Astrocyte (in vitro differentiated cells and primary cell): ENCODE results near the gene BPI. TPM values are rescaled to one million over a fixed set of nuclear protein-coding genes. Genes with fewer than 3 reads are reported as not detected.

ENCODE experiments used
- DNase-seq: peaks from one replicate; pipeline ENCODE4 v3.0.0-alpha.2; 2010; ENCODE audit warnings: low read depth
- FAIRE-seq: peaks from 2 replicates; lab custom pipeline; 2011; peaks lifted over from hg19 to GRCh38; lab: Jason Lieb, UNC
- H2AFZ ChIP-seq: 2 replicates; pipeline ENCODE4 v1.6.0; 2012; ENCODE audit warnings: low read depth, low read length, inconsistent platforms
- H3K27ac ChIP-seq: 2 replicates; pipeline ENCODE4 v1.5.1; 2011; ENCODE audit warnings: low read depth, low read length, inconsistent platforms
- H3K27me3 ChIP-seq: 2 replicates; pipeline ENCODE4 v1.6.0; 2011; ENCODE audit warnings: low read length, inconsistent platforms; ENCODE audit not compliant: insufficient read depth
- H3K36me3 ChIP-seq: 2 replicates; pipeline ENCODE4 v1.5.1; 2011; ENCODE audit warnings: low read length, inconsistent platforms; ENCODE audit not compliant: insufficient read depth
- H3K4me1 ChIP-seq: 2 replicates; pipeline ENCODE4 v1.5.1; 2011; ENCODE audit warnings: low read length, inconsistent platforms; ENCODE audit not compliant: insufficient read depth
- H3K4me2 ChIP-seq: 2 replicates; pipeline ENCODE4 v1.6.0; 2012; ENCODE audit warnings: low read length, inconsistent platforms
- H3K4me3 ChIP-seq: 2 replicates; pipeline ENCODE4 v1.5.1; 2011; ENCODE audit warnings: low read depth, mild to moderate bottlenecking, low read length, inconsistent platforms; ENCODE audit not compliant: insufficient read depth
- H3K79me2 ChIP-seq: 2 replicates; pipeline ENCODE4 v1.6.0; 2012; ENCODE audit warnings: mild to moderate bottlenecking, low read length, inconsistent platforms; ENCODE audit not compliant: insufficient read depth
- H3K9ac ChIP-seq: 2 replicates; pipeline ENCODE4 v1.6.0; 2012; ENCODE audit warnings: mild to moderate bottlenecking, low read length, inconsistent platforms
- H3K9me3 ChIP-seq: 2 replicates; pipeline ENCODE4 v1.5.1; 2012; ENCODE audit warnings: low read depth, mild to moderate bottlenecking, low read length, inconsistent platforms; ENCODE audit not compliant: insufficient read depth
- H4K20me1 ChIP-seq: 2 replicates; pipeline ENCODE4 v1.6.0; 2012; ENCODE audit warnings: low read length, inconsistent platforms; ENCODE audit not compliant: insufficient read depth
- H3K27ac Mint-ChIP-seq: one replicate; pipeline ENCODE4 v1.8.0; 2021; ENCODE audit warnings: mild to moderate bottlenecking, mixed read lengths; ENCODE audit not compliant: unreplicated experiment
- H3K27me3 Mint-ChIP-seq: one replicate; pipeline ENCODE4 v1.8.0; 2021; ENCODE audit warnings: low read depth, mixed read lengths; ENCODE audit not compliant: unreplicated experiment
- H3K36me3 Mint-ChIP-seq: one replicate; pipeline ENCODE4 v1.8.0; 2021; ENCODE audit warnings: low read depth, mixed read lengths; ENCODE audit not compliant: unreplicated experiment
- H3K4me1 Mint-ChIP-seq: one replicate; pipeline ENCODE4 v1.8.0; 2021; ENCODE audit warnings: low read depth, mixed read lengths; ENCODE audit not compliant: unreplicated experiment
- H3K4me3 Mint-ChIP-seq: one replicate; pipeline ENCODE4 v1.8.0; 2021; ENCODE audit warnings: mild to moderate bottlenecking, moderate library complexity, mixed read lengths; ENCODE audit not compliant: unreplicated experiment
- H3K9me3 Mint-ChIP-seq: one replicate; pipeline ENCODE4 v1.8.0; 2021; ENCODE audit warnings: mild to moderate bottlenecking, mixed read lengths; ENCODE audit not compliant: unreplicated experiment
- EZH2 ChIP-seq: IDR thresholded peaks from 2 replicates; pipeline ENCODE4 v1.6.1; 2012; ENCODE audit warnings: mild to moderate bottlenecking, low read length, inconsistent platforms; ENCODE audit not compliant: insufficient read depth
- total RNA-seq: library from RNA; stranded (reverse); gene quantifications from 2 replicates; pipeline ENCODE4 v1.2.1, GENCODE V29; 2021
- TF ChIP-seq, protein P1 (sequence below): IDR thresholded peaks from 2 replicates; pipeline ENCODE4 v1.5.1; 2011; ENCODE audit warnings: low read depth, mild to moderate bottlenecking, inconsistent platforms, low read length, moderate library complexity; ENCODE audit not compliant: insufficient read depth

BPI gene
- total RNA-seq, 1 donor from 2014 or later = not detected

- DNase-seq (no peak), FAIRE-seq (no peak)
- no peaks in the 10 kb centered on the region for H3K36me3 Mint-ChIP-seq
- H3K27ac ChIP-seq = no peak overlapping the region
- no peak overlapping the region for H3K27ac Mint-ChIP-seq
- H3K9ac ChIP-seq = no peak overlapping the region
- H3K4me1 Mint-ChIP-seq = no peaks in the 10 kb centered on the region
- no peaks in the 10 kb centered on the region for H4K20me1 ChIP-seq
- H2AFZ ChIP-seq = no peak overlapping the region
- no peak overlapping the region for H3K4me3 Mint-ChIP-seq
- no peak overlapping the region for H3K4me3 ChIP-seq
- H3K27me3 Mint-ChIP-seq = peaks cover 50% of the 10 kb centered on the region
- H3K4me2 ChIP-seq = no peak overlapping the region
- H3K4me1 ChIP-seq = no peaks in the 10 kb centered on the region
- H3K9me3 ChIP-seq = no peaks in the 10 kb centered on the region
- peaks cover 7% of the 10 kb centered on the region for H3K9me3 Mint-ChIP-seq
- H3K27me3 ChIP-seq = peaks cover 12% of the 10 kb centered on the region
- H3K79me2 ChIP-seq = no peaks in the 10 kb centered on the region
- no peaks in the 10 kb centered on the region for H3K36me3 ChIP-seq
- TF ChIP-seq, protein P1, sequence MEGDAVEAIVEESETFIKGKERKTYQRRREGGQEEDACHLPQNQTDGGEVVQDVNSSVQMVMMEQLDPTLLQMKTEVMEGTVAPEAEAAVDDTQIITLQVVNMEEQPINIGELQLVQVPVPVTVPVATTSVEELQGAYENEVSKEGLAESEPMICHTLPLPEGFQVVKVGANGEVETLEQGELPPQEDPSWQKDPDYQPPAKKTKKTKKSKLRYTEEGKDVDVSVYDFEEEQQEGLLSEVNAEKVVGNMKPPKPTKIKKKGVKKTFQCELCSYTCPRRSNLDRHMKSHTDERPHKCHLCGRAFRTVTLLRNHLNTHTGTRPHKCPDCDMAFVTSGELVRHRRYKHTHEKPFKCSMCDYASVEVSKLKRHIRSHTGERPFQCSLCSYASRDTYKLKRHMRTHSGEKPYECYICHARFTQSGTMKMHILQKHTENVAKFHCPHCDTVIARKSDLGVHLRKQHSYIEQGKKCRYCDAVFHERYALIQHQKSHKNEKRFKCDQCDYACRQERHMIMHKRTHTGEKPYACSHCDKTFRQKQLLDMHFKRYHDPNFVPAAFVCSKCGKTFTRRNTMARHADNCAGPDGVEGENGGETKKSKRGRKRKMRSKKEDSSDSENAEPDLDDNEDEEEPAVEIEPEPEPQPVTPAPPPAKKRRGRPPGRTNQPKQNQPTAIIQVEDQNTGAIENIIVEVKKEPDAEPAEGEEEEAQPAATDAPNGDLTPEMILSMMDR = no peak
- TF ChIP-seq EZH2 = no peak
Observed at GRCh38 chr20:38330638-38331037, 26.7 kb downstream of the BPI start.

DNA sequence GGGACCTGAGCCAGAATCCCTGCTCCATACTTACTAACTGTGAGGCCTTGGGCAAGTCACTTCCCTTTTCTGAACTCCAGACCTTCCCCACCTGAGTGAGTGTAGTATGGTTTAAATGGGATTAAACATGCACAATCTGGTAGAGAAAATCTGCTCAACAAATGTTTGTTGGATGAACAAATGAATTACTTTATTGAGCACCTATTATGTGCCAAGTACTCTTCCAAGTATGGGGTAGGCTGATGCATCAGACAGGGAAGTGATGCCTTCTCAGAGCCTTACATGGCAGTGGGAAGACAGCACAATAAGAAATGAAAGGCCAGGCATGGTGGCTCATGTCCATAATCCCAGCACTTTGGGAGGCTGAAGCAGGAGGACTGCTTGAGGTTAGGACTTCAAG, 27.3 kb downstream of the BPI start:
- Histone ChIP-seq H3K4me3 (no peak overlapping the region), H3K4me2 (no peak overlapping the region), H3K36me3 (no peaks in the 10 kb centered on the region), H4K20me1 (no peaks in the 10 kb centered on the region), H3K4me1 (no peaks in the 10 kb centered on the region), H3K9me3 (no peaks in the 10 kb centered on the region), H2AFZ (no peak overlapping the region), H3K9ac (no peak overlapping the region), H3K79me2 (no peaks in the 10 kb centered on the region), H3K27ac (no peak overlapping the region), H3K27me3 (peaks cover 16% of the 10 kb centered on the region)
- peaks cover 51% of the 10 kb centered on the region for H3K27me3 Mint-ChIP-seq
- no peak overlapping the region for H3K27ac Mint-ChIP-seq
- H3K4me1 Mint-ChIP-seq = no peaks in the 10 kb centered on the region
- no peak for FAIRE-seq
- TF ChIP-seq EZH2 = no peak
- TF ChIP-seq, protein P1 = no peak
- H3K9me3 Mint-ChIP-seq = peaks cover 5% of the 10 kb centered on the region
- no peak for DNase-seq
- H3K4me3 Mint-ChIP-seq = no peak overlapping the region
- H3K36me3 Mint-ChIP-seq = no peaks in the 10 kb centered on the region

DNA sequence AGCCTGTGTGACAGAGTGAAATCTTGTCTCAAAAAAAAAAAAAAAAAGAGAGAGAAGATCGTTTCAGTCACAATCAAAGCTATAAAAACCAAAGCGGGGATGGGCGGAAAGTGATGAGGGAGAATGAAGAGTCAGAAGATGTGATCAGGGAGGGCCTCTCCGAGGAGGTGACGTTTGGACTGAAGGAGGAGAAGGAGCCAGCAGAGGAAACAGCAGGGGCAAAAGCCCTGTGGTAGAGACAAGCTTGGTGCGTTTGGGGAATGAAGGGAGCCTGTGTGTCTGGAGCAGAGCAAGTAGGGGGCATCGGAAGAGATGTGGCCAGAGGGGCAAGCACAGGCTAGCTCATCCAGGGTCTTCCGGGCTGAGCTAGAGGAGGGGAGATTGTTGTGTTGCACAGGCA, 27.9 kb downstream of the BPI start:
- Mint-ChIP-seq H3K4me3 (no peak overlapping the region), H3K9me3 (peaks cover 6% of the 10 kb centered on the region), H3K27ac (no peak overlapping the region), H3K27me3 (peaks cover 52% of the 10 kb centered on the region), H3K36me3 (no peaks in the 10 kb centered on the region), H3K4me1 (no peaks in the 10 kb centered on the region)
- Histone ChIP-seq H4K20me1 (no peaks in the 10 kb centered on the region), H3K4me1 (no peaks in the 10 kb centered on the region), H3K4me2 (no peak overlapping the region), H3K27me3 (peaks cover 21% of the 10 kb centered on the region), H3K4me3 (no peak overlapping the region), H3K27ac (no peak overlapping the region), H3K9ac (no peak overlapping the region), H3K36me3 (no peaks in the 10 kb centered on the region), H2AFZ (no peak overlapping the region), H3K79me2 (no peaks in the 10 kb centered on the region), H3K9me3 (no peaks in the 10 kb centered on the region)
- DNase-seq (no peak), FAIRE-seq (no peak)
- TF ChIP-seq, protein P1 = no peak
- no peak for TF ChIP-seq EZH2
